Measurements from ENCODE around the gene NINJ2. TPM values are rescaled to one million over a fixed set of nuclear protein-coding genes. Genes with fewer than 3 reads are reported as not detected.
"Not testable (repeated sequence)": the region's sequence is repeated elsewhere in the genome, so short reads cannot be mapped to it uniquely, and the experiment has no call there.

Gene NINJ2
- total and polyA plus RNA-seq, 3 donors from 2014 or later = 9.2 to 17.3 (median 11.2) TPM

- Histone ChIP-seq H3K9me3 (no peaks in the 10 kb centered on the region), H3K4me3 (peak overlapping the region; percentile 58 to 70), H3K36me3 (ENCODE audit: low read depth, missing control alignments) (no peaks in the 10 kb centered on the region), H3K27me3 (no peaks in the 10 kb centered on the region), H3K4me1 (peaks cover 30% of the 10 kb centered on the region), H3K27ac (peak overlapping the region; percentile 94 to 97)
- WGBS, 2 donors = 10 to 13% methylated on average over 29 to 79 of the region's 95 CpGs
- peak in 2 of 3 experiments; percentile 30 to 37 for TF ChIP-seq CTCF (IDR thresholded peaks at IDR 0.05)
- no peak for TF ChIP-seq POLR2A (IDR thresholded peaks at IDR 0.05)
- intact Hi-C loops (cut with DNase I; ENCODE audit: low total_unique reads) = loop anchor here (10.0 kb wide), 2 partner anchors 68 to 112 kb away; partner anchors contain the start of gene WNK1
- peak; percentile 80 for DNase-seq
These were observed 20.4 kb downstream of the NINJ2 start for GRCh38 chr12:642633-643474.

GRCh38 chr12:641321-641720 is 21.9 kb downstream of the NINJ2 start:
- 50 to 78% methylated on average over 11 of the region's 11 CpGs for WGBS, 2 donors
- H3K4me3 ChIP-seq; H3K27ac ChIP-seq; H3K9me3 ChIP-seq; DNase-seq; H3K27me3 ChIP-seq; H3K36me3 ChIP-seq (ENCODE audit: low read depth, missing control alignments): not testable (repeated sequence)
- H3K4me1 ChIP-seq = peaks cover 20% of the 10 kb centered on the region
- intact Hi-C loops (cut with DNase I; ENCODE audit: low total_unique reads) = loop anchor here (10.0 kb wide), 2 partner anchors 67 to 113 kb away; partner anchors contain the start of gene WNK1

DNA sequence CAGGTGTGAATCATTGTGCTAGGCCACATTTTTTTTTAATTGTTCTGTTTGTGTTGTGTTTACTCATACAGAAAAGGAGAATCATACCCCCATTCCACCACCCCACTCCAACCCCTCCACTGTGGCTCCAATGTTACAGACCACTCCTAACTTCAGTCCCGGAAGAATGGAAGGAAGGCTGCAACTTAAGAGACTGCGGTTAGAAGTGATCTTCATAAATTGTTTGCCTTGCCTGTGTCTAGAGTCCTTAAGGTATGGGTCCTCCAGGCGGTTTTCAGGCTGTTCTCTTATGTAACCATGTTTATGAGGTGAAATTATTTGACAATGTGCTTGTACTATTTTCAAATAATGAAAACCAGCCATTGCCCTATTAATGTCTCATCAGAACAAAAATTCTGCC is 22.5 kb downstream of the NINJ2 start:
- DNase-seq = no peak
- 92% methylated on average over 3 of the region's 3 CpGs for WGBS, 2 donors
- intact Hi-C loops (cut with DNase I; ENCODE audit: low total_unique reads) = loop anchor here (10.0 kb wide), 2 partner anchors 66 to 114 kb away; partner anchors contain the start of gene WNK1
- TF ChIP-seq CTCF (IDR thresholded peaks at IDR 0.05) (no peak), POLR2A (IDR thresholded peaks at IDR 0.05) (no peak)
- Histone ChIP-seq H3K4me1 (peaks cover 15% of the 10 kb centered on the region), H3K9me3 (no peaks in the 10 kb centered on the region), H3K27me3 (no peaks in the 10 kb centered on the region), H3K36me3 (ENCODE audit: low read depth, missing control alignments) (no peaks in the 10 kb centered on the region), H3K27ac (no peak overlapping the region), H3K4me3 (no peak overlapping the region)

GRCh38 chr12:639988-640387 is 23.3 kb downstream of the NINJ2 start:
- intact Hi-C loops (cut with DNase I; ENCODE audit: low total_unique reads) = loop anchor here (10.0 kb wide), 2 partner anchors 65 to 115 kb away; partner anchors contain the start of gene WNK1
- H3K27ac ChIP-seq = no peak overlapping the region

More at GRCh38 chr12:639988-640387, 23.3 kb downstream of the NINJ2 start:
- peaks cover 8% of the 10 kb centered on the region for H3K4me1 ChIP-seq
- H3K36me3 ChIP-seq (ENCODE audit: low read depth, missing control alignments) = no peaks in the 10 kb centered on the region
- DNase-seq = no peak
- H3K4me3 ChIP-seq = no peak overlapping the region
- WGBS, 2 donors = 92 to 94% methylated on average over 5 of the region's 5 CpGs
- H3K27me3 ChIP-seq = no peaks in the 10 kb centered on the region
- H3K9me3 ChIP-seq = no peaks in the 10 kb centered on the region
- TF ChIP-seq POLR2A (IDR thresholded peaks at IDR 0.05) (no peak), CTCF (IDR thresholded peaks at IDR 0.05) (no peak)
